GM12865 (cell line): ENCODE data around the gene ZNF771.

ENCODE experiments used
- DNase-seq: peaks from one replicate; pipeline ENCODE4 v3.0.0; 2010; ENCODE audit warnings: low read depth
- H3K4me3 ChIP-seq: 2 replicates; pipeline ENCODE4 v1.5.1; 2011; ENCODE audit warnings: mild to moderate bottlenecking, low read depth, low read length, control low read depth
- CTCF ChIP-seq: IDR thresholded peaks from 2 replicates; pipeline ENCODE4 v1.5.1; 2011; ENCODE audit warnings: low read length, control low read depth, low read depth, inconsistent platforms; ENCODE audit not compliant: insufficient read depth; ENCODE audit errors: missing control alignments

The ZNF771 gene

GRCh38 chr16:30428055-30428454 lies 20.6 kb downstream of the ZNF771 start:
- no peak overlapping the region for H3K4me3 ChIP-seq
- no peak for DNase-seq
- TF ChIP-seq CTCF = no peak

- TF ChIP-seq CTCF = no peak
- no peak for DNase-seq
- peak overlapping the region; percentile 89 for H3K4me3 ChIP-seq
Measured at GRCh38 chr16:30429418-30429677, 21.9 kb downstream of the ZNF771 start.

- peak; percentile 99 for DNase-seq
- peak within 1 kb of the TSS; percentile 89 for H3K4me3 ChIP-seq
- TF ChIP-seq CTCF = peak; percentile 85
Measured at GRCh38 chr16:30429678-30430427, 22.4 kb downstream of the ZNF771 start, which contains the start of gene DCTPP1. TSS of gene DCTPP1 (minus strand) at chr16:30430030. CDS start at chr16:30429980, 50 bp downstream.

GRCh38 chr16:30430428-30430970 lies 23.1 kb downstream of the ZNF771 start:
- DNase-seq = no peak
- no peak for TF ChIP-seq CTCF
- peak overlapping the region; percentile 22; the same call in 1 of the 2 replicates for H3K4me3 ChIP-seq

- no peak for DNase-seq
- no peak for TF ChIP-seq CTCF
- H3K4me3 ChIP-seq = no peak overlapping the region
Measured at GRCh38 chr16:30434852-30435251, 27.4 kb downstream of the ZNF771 start.

- no peak for DNase-seq
- no peak for TF ChIP-seq CTCF
- no peak overlapping the region for H3K4me3 ChIP-seq
Measured at GRCh38 chr16:30437511-30438046, 30.2 kb downstream of the ZNF771 start.
